Esophagus mucosa (tissue), 1 donor: ENCODE measurements around the gene OR4K2. TPM values are rescaled to one million over a fixed set of nuclear protein-coding genes. Genes with fewer than 3 reads are reported as not detected.
"Not testable (repeated sequence)": the region's sequence is repeated elsewhere in the genome, so short reads cannot be mapped to it uniquely, and the experiment has no call there.

Experiments
- ATAC-seq: fragments of 200-7000 bp; cut with Tn5 transposase; one replicate; pipeline ENCODE4 v1.9.1; 2020
- total RNA-seq: library from RNA; stranded (reverse); gene quantifications from one replicate; pipeline ENCODE4 v1.2.4, GENCODE V29; 2023
- donor health status: DM: yes; HTN: yes; CAD: no.

OR4K2 gene
- not detected for total RNA-seq

DNA sequence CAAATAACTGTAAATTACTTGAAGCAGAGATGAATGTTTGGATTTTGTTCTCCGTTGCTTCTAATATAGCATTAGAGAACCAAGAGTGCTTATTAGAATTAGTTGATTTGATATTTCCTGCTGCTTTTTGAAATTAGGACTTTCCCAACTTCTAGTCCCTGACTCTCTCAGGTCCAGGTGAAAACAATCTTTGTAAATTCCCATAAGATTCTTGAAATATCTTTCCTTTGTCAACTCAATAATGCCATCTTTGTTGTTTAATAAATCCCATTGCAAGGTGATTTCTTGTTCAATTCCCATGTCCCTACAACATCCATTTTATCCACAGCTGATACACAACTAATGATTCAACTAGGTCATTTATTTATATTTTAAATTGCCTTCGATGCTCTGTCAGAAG lies at the start of gene OR4K2:
Gene OR4K2 (plus strand): TSS at position 301 of the 400 bp plus-strand sequence. CDS start 1,126 bp downstream, outside the sequence.
- no peak for ATAC-seq

DNA sequence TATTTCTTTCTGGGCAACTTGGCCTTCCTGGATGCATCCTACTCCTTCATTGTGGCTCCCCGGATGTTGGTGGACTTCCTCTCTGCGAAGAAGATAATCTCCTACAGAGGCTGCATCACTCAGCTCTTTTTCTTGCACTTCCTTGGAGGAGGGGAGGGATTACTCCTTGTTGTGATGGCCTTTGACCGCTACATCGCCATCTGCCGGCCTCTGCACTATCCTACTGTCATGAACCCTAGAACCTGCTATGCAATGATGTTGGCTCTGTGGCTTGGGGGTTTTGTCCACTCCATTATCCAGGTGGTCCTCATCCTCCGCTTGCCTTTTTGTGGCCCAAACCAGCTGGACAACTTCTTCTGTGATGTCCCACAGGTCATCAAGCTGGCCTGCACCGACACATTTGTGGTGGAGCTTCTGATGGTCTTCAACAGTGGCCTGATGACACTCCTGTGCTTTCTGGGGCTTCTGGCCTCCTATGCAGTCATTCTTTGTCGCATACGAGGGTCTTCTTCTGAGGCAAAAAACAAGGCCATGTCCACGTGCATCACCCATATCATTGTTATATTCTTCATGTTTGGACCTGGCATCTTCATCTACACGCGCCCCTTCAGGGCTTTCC lies 47.2 kb upstream of the OR4K2 start:
- ATAC-seq, result not testable (repeated sequence)

- ATAC-seq, result no peak
Measured at GRCh38 chr14:19828314-19828713, 46.6 kb upstream of the OR4K2 start.

GRCh38 chr14:19834203-19834848 lies 40.6 kb upstream of the OR4K2 start:
- not testable (repeated sequence) for ATAC-seq

GRCh38 chr14:19838433-19838832 lies 36.5 kb upstream of the OR4K2 start:
- no peak for ATAC-seq

DNA sequence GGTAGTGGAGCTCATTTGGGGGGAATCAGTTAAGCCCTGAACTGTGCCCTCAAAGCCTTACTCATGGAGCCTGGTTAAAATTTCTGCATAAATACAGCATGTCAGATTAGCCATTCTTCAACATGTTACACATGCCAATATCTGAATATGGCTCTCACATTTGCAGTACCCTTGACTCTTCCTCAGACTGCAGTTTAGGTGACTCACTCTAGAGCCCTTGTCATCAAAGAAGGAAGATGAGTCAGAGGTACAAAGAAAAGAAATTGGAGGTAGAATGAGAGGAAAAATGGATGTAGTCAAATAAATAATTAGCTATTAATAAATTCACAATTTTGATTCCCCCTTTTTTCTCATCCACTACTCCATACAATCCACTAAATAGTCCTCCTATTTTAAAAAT lies 23.6 kb upstream of the OR4K2 start:
- no peak for ATAC-seq

GRCh38 chr14:19866061-19866669 lies 8.8 kb upstream of the OR4K2 start:
- not testable (repeated sequence) for ATAC-seq

- ATAC-seq, result no peak
Measured at GRCh38 chr14:19873178-19873577, 1.8 kb upstream of the OR4K2 start.

DNA sequence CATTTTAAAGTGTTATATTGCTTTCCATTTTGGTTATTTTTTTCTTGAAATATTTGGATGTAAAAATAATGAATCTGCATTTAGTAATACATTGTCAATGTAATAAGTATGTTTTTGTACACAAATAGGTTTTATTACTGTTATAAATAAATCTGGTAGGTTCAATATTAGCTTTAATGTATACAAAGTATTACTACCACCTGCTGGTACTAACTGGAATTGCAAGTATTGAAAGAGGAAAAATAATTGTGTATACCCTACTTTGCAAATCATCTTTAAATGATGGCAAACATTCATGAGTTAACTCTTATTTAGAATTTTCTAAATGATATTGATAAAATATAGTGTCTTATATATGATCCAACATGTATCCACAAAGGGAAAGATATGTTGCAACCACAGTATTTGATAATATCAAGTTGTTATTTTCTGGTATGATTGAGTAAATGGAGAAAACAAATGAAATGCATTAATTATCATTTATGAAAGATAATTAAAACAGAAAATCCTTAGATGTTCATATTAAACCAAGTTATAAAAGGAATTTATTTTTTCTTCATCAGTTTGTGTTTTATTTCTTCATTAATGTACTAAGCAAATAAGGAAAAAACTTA lies 3.2 kb downstream of the OR4K2 start:
- ATAC-seq, result no peak

DNA sequence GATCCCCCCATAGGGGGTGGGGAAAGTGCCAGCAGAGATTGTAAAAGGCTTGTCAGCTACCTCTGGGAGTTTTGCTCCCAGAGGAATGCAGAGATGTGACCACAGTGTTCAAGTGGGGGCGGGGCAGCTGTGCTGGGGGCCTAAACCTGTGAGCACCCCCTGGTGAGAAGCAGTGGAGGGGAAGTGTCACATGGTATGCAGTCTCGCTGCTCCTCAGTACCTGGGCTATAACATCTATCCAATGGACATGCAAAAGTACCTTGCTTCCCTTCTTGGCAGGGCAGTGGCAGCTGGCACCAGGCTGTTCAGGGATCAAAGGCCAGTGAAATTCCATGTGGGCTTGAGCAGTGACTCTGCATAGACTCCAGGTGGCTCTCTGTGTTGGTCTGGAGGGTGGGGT lies 20.3 kb downstream of the OR4K2 start:
- ATAC-seq, result no peak

GRCh38 chr14:19900999-19901398 lies 26.1 kb downstream of the OR4K2 start:
- ATAC-seq, result no peak

DNA sequence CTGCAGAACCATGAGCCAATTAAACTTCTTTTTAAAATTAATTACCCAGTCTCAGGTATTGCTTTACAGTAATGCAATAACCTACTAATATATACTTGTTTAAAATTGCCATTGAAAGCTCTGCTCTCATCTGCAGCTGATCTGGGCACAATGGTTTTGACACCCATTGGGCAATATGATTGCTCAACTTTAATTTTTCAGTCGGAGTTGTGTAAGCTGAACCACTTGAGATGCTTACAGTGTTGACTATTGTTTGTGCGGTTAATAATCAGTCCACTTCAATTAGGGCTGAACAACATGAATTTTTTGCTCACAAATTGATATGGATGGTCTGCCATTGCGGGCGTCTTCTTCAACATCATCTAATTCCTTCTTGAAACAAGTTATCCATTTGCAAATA lies 27.5 kb downstream of the OR4K2 start:
- ATAC-seq, result no peak

- no peak for ATAC-seq
Measured at GRCh38 chr14:19906665-19907064, 31.7 kb downstream of the OR4K2 start.

- no peak for ATAC-seq
Measured at GRCh38 chr14:19911114-19911513, 36.2 kb downstream of the OR4K2 start.

- ATAC-seq, result no peak
Measured at GRCh38 chr14:19917243-19917642, 42.3 kb downstream of the OR4K2 start.

- no peak for ATAC-seq
Measured at GRCh38 chr14:19917955-19918518, 43.1 kb downstream of the OR4K2 start.

- no peak for ATAC-seq
Measured at GRCh38 chr14:19918553-19919264, 43.8 kb downstream of the OR4K2 start.

DNA sequence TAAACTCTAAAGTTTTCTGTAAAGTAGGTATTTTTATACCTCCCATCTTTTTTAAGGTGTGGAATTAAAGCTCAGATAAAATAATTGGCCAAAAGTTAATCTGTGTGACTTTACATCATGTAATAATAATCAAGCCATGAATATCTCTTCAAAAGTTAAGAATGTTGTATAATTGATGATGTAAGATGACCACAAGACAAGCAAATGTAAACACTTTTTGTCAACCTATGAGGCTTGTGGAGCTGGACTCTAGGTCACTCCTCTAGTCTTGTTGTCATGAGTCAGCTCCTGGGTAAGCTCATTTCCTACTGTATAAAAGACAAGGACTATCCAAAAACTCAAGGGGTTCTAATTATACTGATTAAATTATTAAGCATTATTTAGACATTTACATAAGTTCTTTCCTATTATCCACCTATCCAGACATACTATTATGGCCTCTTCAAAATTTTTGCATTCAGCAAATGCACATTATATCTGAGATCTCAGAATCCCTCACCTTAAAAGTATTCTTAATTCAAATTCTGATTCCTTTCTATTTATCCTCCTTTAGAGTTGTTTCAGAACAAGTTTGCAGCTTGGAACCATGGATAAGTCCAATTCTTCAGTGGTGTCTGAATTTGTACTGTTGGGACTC lies 45.2 kb downstream of the OR4K2 start, which contains the start of gene OR4K5:
Gene OR4K5 (plus strand): TSS at position 587 of the 637 bp plus-strand sequence. CDS start 0 bp downstream, at position 587.
- no peak for ATAC-seq

GRCh38 chr14:19930617-19931016 lies 55.7 kb downstream of the OR4K2 start, which contains the start of gene OR4K1:
Gene OR4K1 (plus strand): TSS chr14:19930917. CDS start chr14:19935667, 4,750 bp downstream.
- ATAC-seq, result no peak
